ENCODE data around the gene FRMPD3. TPM values are rescaled to one million over a fixed set of nuclear protein-coding genes. Genes with fewer than 3 reads are reported as not detected.

Gene FRMPD3
- total RNA-seq, 1 experiment from 2014 or later = 2.0 TPM

GRCh38 chrX:107457289-107457688 lies 7.8 kb downstream of the FRMPD3 start:
- H3K9me3 Mint-ChIP-seq = no peaks in the 10 kb centered on the region
- no peak overlapping the region for H3K4me3 Mint-ChIP-seq
- H3K27ac Mint-ChIP-seq = no peak overlapping the region
- TF ChIP-seq FOXP1 (CRISPR knock-in tag; IDR thresholded peaks at IDR 0.05; ENCODE audit: borderline replicate concordance) (no peak), ZMAT4 (CRISPR knock-in tag; IDR thresholded peaks at IDR 0.05) (no peak), TEAD1 (CRISPR knock-in tag; IDR thresholded peaks at IDR 0.05) (no peak), TEAD4 (CRISPR knock-in tag; IDR thresholded peaks at IDR 0.05) (no peak), GTF2I (CRISPR knock-in tag; conservative IDR thresholded peaks at IDR 0.05) (no peak), CREB1 (CRISPR knock-in tag; IDR thresholded peaks at IDR 0.05) (no peak), ERG (CRISPR knock-in tag; IDR thresholded peaks at IDR 0.05) (no peak), GRHL2 (CRISPR knock-in tag; IDR thresholded peaks at IDR 0.05; ENCODE audit: insufficient replicate concordance, severe bottlenecking) (no peak), TCF7 (CRISPR knock-in tag; IDR thresholded peaks at IDR 0.05; ENCODE audit: low read depth) (no peak)
- TF ChIP-seq, protein P1, sequence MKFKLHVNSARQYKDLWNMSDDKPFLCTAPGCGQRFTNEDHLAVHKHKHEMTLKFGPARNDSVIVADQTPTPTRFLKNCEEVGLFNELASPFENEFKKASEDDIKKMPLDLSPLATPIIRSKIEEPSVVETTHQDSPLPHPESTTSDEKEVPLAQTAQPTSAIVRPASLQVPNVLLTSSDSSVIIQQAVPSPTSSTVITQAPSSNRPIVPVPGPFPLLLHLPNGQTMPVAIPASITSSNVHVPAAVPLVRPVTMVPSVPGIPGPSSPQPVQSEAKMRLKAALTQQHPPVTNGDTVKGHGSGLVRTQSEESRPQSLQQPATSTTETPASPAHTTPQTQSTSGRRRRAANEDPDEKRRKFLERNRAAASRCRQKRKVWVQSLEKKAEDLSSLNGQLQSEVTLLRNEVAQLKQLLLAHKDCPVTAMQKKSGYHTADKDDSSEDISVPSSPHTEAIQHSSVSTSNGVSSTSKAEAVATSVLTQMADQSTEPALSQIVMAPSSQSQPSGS (CRISPR knock-in tag; IDR thresholded peaks at IDR 0.05; ENCODE audit: borderline replicate concordance, low read depth) = no peak
- TF ChIP-seq, protein P2, sequence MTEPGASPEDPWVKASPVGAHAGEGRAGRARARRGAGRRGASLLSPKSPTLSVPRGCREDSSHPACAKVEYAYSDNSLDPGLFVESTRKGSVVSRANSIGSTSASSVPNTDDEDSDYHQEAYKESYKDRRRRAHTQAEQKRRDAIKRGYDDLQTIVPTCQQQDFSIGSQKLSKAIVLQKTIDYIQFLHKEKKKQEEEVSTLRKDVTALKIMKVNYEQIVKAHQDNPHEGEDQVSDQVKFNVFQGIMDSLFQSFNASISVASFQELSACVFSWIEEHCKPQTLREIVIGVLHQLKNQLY (CRISPR knock-in tag; IDR thresholded peaks at IDR 0.05) = no peak
- TF ChIP-seq, protein P3, sequence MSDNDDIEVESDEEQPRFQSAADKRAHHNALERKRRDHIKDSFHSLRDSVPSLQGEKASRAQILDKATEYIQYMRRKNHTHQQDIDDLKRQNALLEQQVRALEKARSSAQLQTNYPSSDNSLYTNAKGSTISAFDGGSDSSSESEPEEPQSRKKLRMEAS (CRISPR knock-in tag; IDR thresholded peaks at IDR 0.05) = no peak
- POLR2A ChIA-PET = no interaction called here
- H3K4me1 Mint-ChIP-seq = peaks cover 6% of the 10 kb centered on the region; the same call in 1 of the 2 replicates
- ATAC-seq (no peak), DNase-seq (ENCODE audit: low spot score) (no peak)
- H3K36me3 Mint-ChIP-seq = no peaks in the 10 kb centered on the region
- no peaks in the 10 kb centered on the region; the same call in 1 of the 2 replicates for H3K27me3 Mint-ChIP-seq (ENCODE audit: low read depth)
- CTCF ChIA-PET = interaction anchor here (1.1 to 1.2 kb wide), 2 partner anchors 14 to 432 kb away, joined by 3 to 4 read pairs; no protein-coding TSS in a partner anchor

DNA sequence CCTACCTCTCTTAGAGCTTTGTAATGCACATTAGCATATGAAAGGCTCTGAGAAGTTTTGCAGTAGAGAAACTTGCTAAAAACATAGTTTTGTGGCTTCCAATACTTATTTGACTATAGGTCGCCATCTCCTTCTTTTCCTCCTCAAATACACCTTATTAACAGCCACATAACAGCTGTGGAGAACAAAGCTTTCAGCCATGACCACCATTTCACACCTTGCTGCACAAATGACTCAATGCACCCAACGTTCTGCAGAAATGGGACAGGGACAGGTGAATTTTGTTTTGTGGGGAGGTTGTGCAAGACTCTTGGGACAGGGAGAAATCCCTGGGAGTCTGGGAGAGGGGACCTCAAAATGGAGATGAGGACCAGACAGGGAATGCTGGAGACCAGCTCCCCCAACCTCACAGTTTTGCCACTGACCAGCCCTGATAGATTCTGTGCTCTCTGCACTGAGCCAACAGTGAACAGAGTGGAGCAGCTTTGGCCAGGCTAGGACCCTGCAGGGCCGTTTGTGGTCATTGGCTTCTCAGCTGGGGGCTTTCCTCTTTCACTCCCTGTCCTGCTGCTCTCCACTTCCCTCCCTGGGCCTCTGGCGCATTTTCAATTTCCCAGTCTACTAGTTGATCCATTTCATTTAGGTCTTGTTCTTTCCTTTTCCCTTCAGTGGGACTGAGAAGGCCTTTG lies 16.6 kb downstream of the FRMPD3 start:
- no peaks in the 10 kb centered on the region for H3K27me3 Mint-ChIP-seq (ENCODE audit: low read depth)
- DNase-seq (ENCODE audit: low spot score) = no peak
- H3K9me3 Mint-ChIP-seq = no peaks in the 10 kb centered on the region
- POLR2A ChIA-PET = no interaction called here
- peak; percentile 53; the same call in 1 of the 2 replicates for ATAC-seq
- H3K4me3 Mint-ChIP-seq = no peak overlapping the region
- no peak overlapping the region for H3K27ac Mint-ChIP-seq
- H3K4me1 Mint-ChIP-seq = peaks cover 19% of the 10 kb centered on the region
- CTCF ChIA-PET = no interaction called here
- no peaks in the 10 kb centered on the region for H3K36me3 Mint-ChIP-seq
- TF ChIP-seq TP53 (CRISPR knock-in tag; IDR thresholded peaks at IDR 0.05) (no peak), CREB1 (CRISPR knock-in tag; IDR thresholded peaks at IDR 0.05) (no peak), ZMAT4 (CRISPR knock-in tag; IDR thresholded peaks at IDR 0.05) (no peak), SMAD4 (CRISPR knock-in tag; IDR thresholded peaks at IDR 0.05) (no peak), USF1 (CRISPR knock-in tag; IDR thresholded peaks at IDR 0.05) (no peak), EMX1 (CRISPR knock-in tag; IDR thresholded peaks at IDR 0.05) (no peak), ZNF396 (CRISPR knock-in tag; IDR thresholded peaks at IDR 0.05; ENCODE audit: borderline replicate concordance) (no peak), ETV6 (CRISPR knock-in tag; IDR thresholded peaks at IDR 0.05) (no peak), ESRRA (CRISPR knock-in tag; IDR thresholded peaks at IDR 0.05; ENCODE audit: borderline replicate concordance) (no peak), NFATC4 (CRISPR knock-in tag; IDR thresholded peaks at IDR 0.05) (no peak), ZNF317 (CRISPR knock-in tag; IDR thresholded peaks at IDR 0.05; ENCODE audit: borderline replicate concordance, low read depth) (no peak), OVOL2 (CRISPR knock-in tag; IDR thresholded peaks at IDR 0.05; ENCODE audit: borderline replicate concordance) (no peak), NR2C2 (CRISPR knock-in tag; IDR thresholded peaks at IDR 0.05) (no peak), FOXP1 (CRISPR knock-in tag; IDR thresholded peaks at IDR 0.05; ENCODE audit: borderline replicate concordance) (no peak)
- TF ChIP-seq, protein P4, sequence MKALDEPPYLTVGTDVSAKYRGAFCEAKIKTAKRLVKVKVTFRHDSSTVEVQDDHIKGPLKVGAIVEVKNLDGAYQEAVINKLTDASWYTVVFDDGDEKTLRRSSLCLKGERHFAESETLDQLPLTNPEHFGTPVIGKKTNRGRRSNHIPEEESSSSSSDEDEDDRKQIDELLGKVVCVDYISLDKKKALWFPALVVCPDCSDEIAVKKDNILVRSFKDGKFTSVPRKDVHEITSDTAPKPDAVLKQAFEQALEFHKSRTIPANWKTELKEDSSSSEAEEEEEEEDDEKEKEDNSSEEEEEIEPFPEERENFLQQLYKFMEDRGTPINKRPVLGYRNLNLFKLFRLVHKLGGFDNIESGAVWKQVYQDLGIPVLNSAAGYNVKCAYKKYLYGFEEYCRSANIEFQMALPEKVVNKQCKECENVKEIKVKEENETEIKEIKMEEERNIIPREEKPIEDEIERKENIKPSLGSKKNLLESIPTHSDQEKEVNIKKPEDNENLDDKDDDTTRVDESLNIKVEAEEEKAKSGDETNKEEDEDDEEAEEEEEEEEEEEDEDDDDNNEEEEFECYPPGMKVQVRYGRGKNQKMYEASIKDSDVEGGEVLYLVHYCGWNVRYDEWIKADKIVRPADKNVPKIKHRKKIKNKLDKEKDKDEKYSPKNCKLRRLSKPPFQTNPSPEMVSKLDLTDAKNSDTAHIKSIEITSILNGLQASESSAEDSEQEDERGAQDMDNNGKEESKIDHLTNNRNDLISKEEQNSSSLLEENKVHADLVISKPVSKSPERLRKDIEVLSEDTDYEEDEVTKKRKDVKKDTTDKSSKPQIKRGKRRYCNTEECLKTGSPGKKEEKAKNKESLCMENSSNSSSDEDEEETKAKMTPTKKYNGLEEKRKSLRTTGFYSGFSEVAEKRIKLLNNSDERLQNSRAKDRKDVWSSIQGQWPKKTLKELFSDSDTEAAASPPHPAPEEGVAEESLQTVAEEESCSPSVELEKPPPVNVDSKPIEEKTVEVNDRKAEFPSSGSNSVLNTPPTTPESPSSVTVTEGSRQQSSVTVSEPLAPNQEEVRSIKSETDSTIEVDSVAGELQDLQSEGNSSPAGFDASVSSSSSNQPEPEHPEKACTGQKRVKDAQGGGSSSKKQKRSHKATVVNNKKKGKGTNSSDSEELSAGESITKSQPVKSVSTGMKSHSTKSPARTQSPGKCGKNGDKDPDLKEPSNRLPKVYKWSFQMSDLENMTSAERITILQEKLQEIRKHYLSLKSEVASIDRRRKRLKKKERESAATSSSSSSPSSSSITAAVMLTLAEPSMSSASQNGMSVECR (CRISPR knock-in tag; IDR thresholded peaks at IDR 0.05; ENCODE audit: borderline replicate concordance) = no peak
- TF ChIP-seq, protein P2 (CRISPR knock-in tag; IDR thresholded peaks at IDR 0.05) = no peak
